AG10803 (cell line): ENCODE measurements around the gene TNFRSF1B.

Experiments used
- DNase-seq: peaks from one replicate; pipeline ENCODE4 v3.0.0; 2010; ENCODE audit warnings: low read depth
- H3K4me3 ChIP-seq: 2 replicates; pipeline ENCODE4 v1.5.1; 2011; ENCODE audit warnings: mild to moderate bottlenecking, low read length, control low read depth
- CTCF ChIP-seq: conservative IDR thresholded peaks from 2 replicates; pipeline ENCODE4 v1.5.1; 2011; ENCODE audit warnings: mild to moderate bottlenecking, low read length, control low read depth, inconsistent platforms

The TNFRSF1B gene

GRCh38 chr1:12188657-12189327 lies 22.0 kb downstream of the TNFRSF1B start:
- TF ChIP-seq CTCF: no peak
- no peak for DNase-seq

GRCh38 chr1:12189328-12189682 lies 22.5 kb downstream of the TNFRSF1B start:
- no peak overlapping the region for H3K4me3 ChIP-seq
- TF ChIP-seq CTCF: no peak
- DNase-seq: no peak

More at GRCh38 chr1:12188657-12189327, 22.0 kb downstream of the TNFRSF1B start:
- no peak overlapping the region for H3K4me3 ChIP-seq

- DNase-seq: no peak
- TF ChIP-seq CTCF: no peak
- H3K4me3 ChIP-seq: no peak overlapping the region
These were observed 24.6 kb downstream of the TNFRSF1B start for GRCh38 chr1:12191242-12192032.

GRCh38 chr1:12194666-12195216 lies 27.9 kb downstream of the TNFRSF1B start:
- no peak for TF ChIP-seq CTCF
- no peak for DNase-seq

GRCh38 chr1:12195416-12195815 lies 28.6 kb downstream of the TNFRSF1B start:
- no peak overlapping the region for H3K4me3 ChIP-seq
- no peak for DNase-seq
- no peak for TF ChIP-seq CTCF

More at GRCh38 chr1:12194666-12195216, 27.9 kb downstream of the TNFRSF1B start:
- no peak overlapping the region for H3K4me3 ChIP-seq

- DNase-seq: no peak
- no peak for TF ChIP-seq CTCF
- no peak overlapping the region for H3K4me3 ChIP-seq
These were observed 30.1 kb downstream of the TNFRSF1B start for GRCh38 chr1:12196641-12197482.
